Smooth muscle cell (in vitro differentiated cells): ENCODE measurements around the gene NKAIN2. TPM values are rescaled to one million over a fixed set of nuclear protein-coding genes. Genes with fewer than 3 reads are reported as not detected.

Source experiments
- DNase-seq: peaks from one replicate; lab custom pipeline; 2025; ENCODE audit not compliant: unreplicated experiment; lab: John Stamatoyannopoulos, UW
- H2AFZ ChIP-seq: fragments of 200-600 bp; sonication (generic); 2 replicates; pipeline ENCODE4 v1.6.0; 2016; ENCODE audit warnings: antibody characterized with exemption, low read depth, mild to moderate bottlenecking
- H3F3A ChIP-seq: fragments of 200-600 bp; sonication (generic); 2 replicates; pipeline ENCODE4 v1.6.0; 2017; ENCODE audit warnings: antibody characterized with exemption, low read depth
- H3K27ac ChIP-seq: fragments of 200-600 bp; sonication (generic); 2 replicates; pipeline ENCODE4 v1.5.1; 2016; ENCODE audit warnings: low read depth, mild to moderate bottlenecking
- H3K27me3 ChIP-seq: fragments of 200-600 bp; sonication (generic); 2 replicates; pipeline ENCODE4 v1.6.1; 2016; ENCODE audit warnings: low read depth, mild to moderate bottlenecking
- H3K36me3 ChIP-seq: fragments of 200-600 bp; sonication (generic); 2 replicates; pipeline ENCODE4 v1.5.1; 2016; ENCODE audit warnings: low read depth
- H3K4me1 ChIP-seq: fragments of 200-600 bp; sonication (generic); 2 replicates; pipeline ENCODE4 v1.5.1; 2016; ENCODE audit warnings: low read depth
- H3K4me2 ChIP-seq: fragments of 200-600 bp; sonication (generic); 2 replicates; pipeline ENCODE4 v1.6.0; 2016; ENCODE audit warnings: mild to moderate bottlenecking
- H3K4me3 ChIP-seq: fragments of 200-600 bp; sonication (generic); 2 replicates; pipeline ENCODE4 v1.5.1; 2016; ENCODE audit warnings: mild to moderate bottlenecking
- H3K79me2 ChIP-seq: fragments of 200-600 bp; sonication (generic); 2 replicates; pipeline ENCODE4 v1.6.0; 2016; ENCODE audit warnings: low read depth, mild to moderate bottlenecking
- H3K9ac ChIP-seq: fragments of 200-600 bp; sonication (generic); 2 replicates; pipeline ENCODE4 v1.6.0; 2016; ENCODE audit warnings: low read depth
- H3K9me3 ChIP-seq: fragments of 200-600 bp; sonication (generic); replicated peaks from 2 replicates; pipeline ENCODE4 v1.5.1; 2016; ENCODE audit warnings: low read depth
- H4K20me1 ChIP-seq: fragments of 200-600 bp; sonication (generic); 2 replicates; pipeline ENCODE4 v1.6.0; 2016; ENCODE audit warnings: low read depth
- CTCF ChIP-seq: fragments of 200-600 bp; sonication (generic); IDR thresholded peaks from 2 replicates; pipeline ENCODE4 v1.5.1; 2017; ENCODE audit warnings: borderline replicate concordance, mild to moderate bottlenecking, antibody characterized with exemption; ENCODE audit not compliant: insufficient read depth, poor library complexity, severe bottlenecking
- WGBS: methylation state at CpG from one replicate; pipeline ENCODE4 v1.1.7; 2016; ENCODE audit warnings: low lambda C conversion rate; 5-methylcytosine and 5-hydroxymethylcytosine counted together
- polyA plus RNA-seq: library from polyadenylated mRNA; unstranded; fragments of >200 nt; fragmentation: Nextera tagmentation; extraction: Ambion mirVana; gene quantifications from 2 replicates; pipeline ENCODE4 v1.2.1, GENCODE V29; 2016
- total RNA-seq: library from RNA; depleted of rRNA; stranded (reverse); fragments of >200 nt; gene quantifications from 2 replicates; pipeline ENCODE4 v1.2.3, GENCODE V29; 2014

Gene NKAIN2
- total and polyA plus RNA-seq, 2 experiments from 2014 or later, result 0.09 TPM; not detected in 1

- no peaks in the 10 kb centered on the region for H3K9me3 ChIP-seq
- no peak for DNase-seq
- H3K4me3 ChIP-seq, result no peak overlapping the region
- H3F3A ChIP-seq, result no peaks in the 10 kb centered on the region
- WGBS, result 89% methylated on average over 5 of the region's 5 CpGs
- no peak overlapping the region for H2AFZ ChIP-seq
- H3K27me3 ChIP-seq, result no peaks in the 10 kb centered on the region
- H3K9ac ChIP-seq, result no peak overlapping the region
- no peaks in the 10 kb centered on the region for H3K4me1 ChIP-seq
- no peaks in the 10 kb centered on the region for H4K20me1 ChIP-seq
- H3K36me3 ChIP-seq, result no peaks in the 10 kb centered on the region
- H3K79me2 ChIP-seq, result no peaks in the 10 kb centered on the region
- H3K4me2 ChIP-seq, result no peak overlapping the region
- TF ChIP-seq CTCF, result no peak
- no peak overlapping the region for H3K27ac ChIP-seq
These were observed 153.0 kb downstream of the NKAIN2 start for GRCh38 chr6:123956492-123957139.

GRCh38 chr6:123962508-123962907 lies 158.8 kb downstream of the NKAIN2 start:
- Histone ChIP-seq H3K9me3 (no peaks in the 10 kb centered on the region), H2AFZ (no peak overlapping the region), H3K9ac (no peak overlapping the region), H3K27me3 (peaks cover 1% of the 10 kb centered on the region), H3F3A (no peaks in the 10 kb centered on the region), H3K4me1 (no peaks in the 10 kb centered on the region), H3K27ac (no peak overlapping the region), H3K4me3 (no peak overlapping the region), H3K79me2 (no peaks in the 10 kb centered on the region), H3K36me3 (no peaks in the 10 kb centered on the region), H4K20me1 (no peaks in the 10 kb centered on the region), H3K4me2 (no peak overlapping the region)
- no peak for TF ChIP-seq CTCF
- WGBS, result 92% methylated on average over 11 of the region's 11 CpGs
- no peak for DNase-seq

DNA sequence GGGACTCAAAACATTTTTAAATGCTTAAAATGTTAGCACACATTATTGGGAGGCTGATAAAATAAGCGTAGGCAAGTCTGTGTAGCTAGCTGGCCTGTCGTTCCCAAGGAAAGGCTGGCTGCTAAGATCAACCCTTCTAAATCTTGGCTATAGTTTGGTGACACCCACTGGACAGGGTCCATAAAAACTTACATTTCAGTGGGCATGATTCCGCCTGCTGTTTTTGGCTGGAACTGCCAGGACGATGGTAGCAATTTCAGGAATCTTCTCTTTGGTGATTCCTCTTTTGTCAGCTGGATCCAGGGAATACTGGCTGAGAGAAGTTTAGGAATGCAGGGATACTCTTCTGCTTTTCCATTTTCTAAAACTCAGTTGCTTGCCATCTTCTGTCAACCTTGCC lies 162.2 kb downstream of the NKAIN2 start:
- 34% methylated on average over 4 of the region's 4 CpGs for WGBS
- H3F3A ChIP-seq, result no peaks in the 10 kb centered on the region
- no peak overlapping the region for H3K4me3 ChIP-seq
- peaks cover 20% of the 10 kb centered on the region for H3K27me3 ChIP-seq
- H4K20me1 ChIP-seq, result no peaks in the 10 kb centered on the region
- no peak for DNase-seq
- H3K9ac ChIP-seq, result no peak overlapping the region
- H3K36me3 ChIP-seq, result no peaks in the 10 kb centered on the region
- H3K9me3 ChIP-seq, result no peaks in the 10 kb centered on the region
- H3K79me2 ChIP-seq, result no peaks in the 10 kb centered on the region
- peak; percentile 30 for TF ChIP-seq CTCF
- no peak overlapping the region for H2AFZ ChIP-seq
- no peak overlapping the region for H3K4me2 ChIP-seq
- H3K4me1 ChIP-seq, result no peaks in the 10 kb centered on the region
- no peak overlapping the region for H3K27ac ChIP-seq

- Histone ChIP-seq H3K4me3 (no peak overlapping the region), H2AFZ (no peak overlapping the region), H3K27me3 (peaks cover 20% of the 10 kb centered on the region), H3K4me2 (no peak overlapping the region), H3F3A (no peaks in the 10 kb centered on the region), H3K9me3 (no peaks in the 10 kb centered on the region), H3K36me3 (no peaks in the 10 kb centered on the region), H3K9ac (no peak overlapping the region), H3K79me2 (no peaks in the 10 kb centered on the region), H3K27ac (no peak overlapping the region), H3K4me1 (no peaks in the 10 kb centered on the region), H4K20me1 (no peaks in the 10 kb centered on the region)
- 48% methylated on average over 2 of the region's 2 CpGs for WGBS
- TF ChIP-seq CTCF, result no peak
- DNase-seq, result no peak
These were observed 163.0 kb downstream of the NKAIN2 start for GRCh38 chr6:123966618-123967017.
